Hepatocyte (in vitro differentiated cells): Measurements from ENCODE around the gene KCNE3.

Experiments
- CTCF ChIP-seq: fragments of 200-600 bp; sonication (generic); IDR thresholded peaks from 2 replicates; pipeline ENCODE4 v1.5.1; 2016; ENCODE audit warnings: antibody characterized with exemption, mild to moderate bottlenecking; ENCODE audit not compliant: poor library complexity
- EZH2 ChIP-seq: fragments of 200-600 bp; sonication (generic); IDR thresholded peaks from 2 replicates; pipeline ENCODE4 v1.6.1; 2016; ENCODE audit warnings: antibody characterized with exemption, mild to moderate bottlenecking, borderline replicate concordance
- EZH2phosphoT487 ChIP-seq: fragments of 200-600 bp; sonication (generic); IDR thresholded peaks from one replicate; pipeline ENCODE4 v1.6.1; 2018; ENCODE audit warnings: antibody characterized with exemption, mild to moderate bottlenecking, low read depth, moderate library complexity; ENCODE audit not compliant: unreplicated experiment, severe bottlenecking

- TF ChIP-seq CTCF (no peak), EZH2 (no peak), EZH2phosphoT487 (no peak)
Observed at GRCh38 chr11:74505911-74506310, 38.6 kb upstream of the KCNE3 start.
